B cell (primary cell): ENCODE data around the gene ATXN1. TPM values are rescaled to one million over a fixed set of nuclear protein-coding genes. Genes with fewer than 3 reads are reported as not detected.
A peak's percentile ranks its signal among the peaks of the same experiment; 100 is the strongest.

Source experiments
- ATAC-seq: fragments of 200-7000 bp; cut with Tn5 transposase; one replicate; pipeline ENCODE4 v1.10.0; 2021; ENCODE audit warnings: low read depth, mild to moderate bottlenecking, moderate number of reproducible peaks, moderate library complexity
- CTCF ChIA-PET: fragments of 350-600 bp; sonication (Branson Sonifier 250); formaldehyde crosslinking; loops from one replicate; lab custom pipeline; 2021; ENCODE audit warnings: antibody characterized with exemption, inconsistent platforms; lab: Charles Lee
- POLR2A ChIA-PET: fragments of 350-600 bp; sonication (Branson Sonifier 250); formaldehyde crosslinking; loops from one replicate; lab custom pipeline; 2021; ENCODE audit warnings: antibody characterized with exemption; lab: Charles Lee
- DNase-seq: peaks from one replicate; pipeline ENCODE4 v3.0.0; 2013
- H2AFZ ChIP-seq: 2 replicates; pipeline ENCODE4 v1.6.1; 2012; ENCODE audit warnings: mild to moderate bottlenecking, low read depth, low read length; ENCODE audit not compliant: insufficient read depth, poor library complexity, severe bottlenecking
- H3K27ac ChIP-seq, 2 donors: 1 replicate in 1 of 2; 2 replicates in 1 of 2; pipeline ENCODE4 v1.5.1; 2012 to 2013; ENCODE audit warnings: low read length in 2 of 2, mild to moderate bottlenecking in 2 of 2, moderate library complexity in 1 of 2
- H3K27me3 ChIP-seq, 4 experiments: fragments of 200-600 bp in 1 of 4; sonication (generic) in 1 of 4; replicated peaks in 1 of 4; 1 replicate in 2 of 4; 2 replicates in 2 of 4; pipeline versions ENCODE4 v1.6.1 to v1.7.0; 2013 to 2016; ENCODE audit warnings: low read length in 3 of 4, mild to moderate bottlenecking in 2 of 4, mixed read lengths in 1 of 4, moderate library complexity in 1 of 4; ENCODE audit not compliant: insufficient read depth in 4 of 4, control insufficient read depth in 3 of 4; ENCODE audit errors: control extremely low read depth in 1 of 4
- H3K36me3 ChIP-seq, 2 experiments: replicated peaks in 1 of 2; 1 replicate in 1 of 2; 2 replicates in 1 of 2; pipeline versions ENCODE4 v1.6.1 to v1.7.1; 2013; ENCODE audit warnings: low read length in 1 of 2; ENCODE audit not compliant: insufficient read depth in 2 of 2, control insufficient read depth in 1 of 2; ENCODE audit errors: control extremely low read depth in 1 of 2, extremely low read depth in 1 of 2
- H3K4me1 ChIP-seq, 2 donors: fragments of 200-600 bp in 1 of 2; sonication (generic) in 1 of 2; 1 replicate in 1 of 2; 2 replicates in 1 of 2; pipeline versions ENCODE4 v1.5.1 to v1.6.1; 2013 to 2017; ENCODE audit warnings: low read length in 2 of 2; ENCODE audit not compliant: control insufficient read depth in 2 of 2, insufficient read depth in 2 of 2
- H3K4me2 ChIP-seq: replicated peaks from 2 replicates; pipeline ENCODE3; 2012; ENCODE audit warnings: mild to moderate bottlenecking, low read depth, low read length; ENCODE audit not compliant: poor library complexity, severe bottlenecking
- H3K4me3 ChIP-seq, 5 experiments: fragments of 200-600 bp in 1 of 5; sonication (generic) in 1 of 5; 1 replicate in 3 of 5; 2 replicates in 2 of 5; pipeline versions ENCODE4 v1.5.1 to v1.7.0; 2011 to 2016; ENCODE audit warnings: low read length in 4 of 5, mild to moderate bottlenecking in 4 of 5, low read depth in 2 of 5, control low read depth in 1 of 5, moderate library complexity in 1 of 5; ENCODE audit not compliant: insufficient read depth in 1 of 5; ENCODE audit errors: control extremely low read depth in 1 of 5, extremely low read depth in 1 of 5
- H3K79me2 ChIP-seq: fragments of 200-600 bp; sonication (generic); one replicate; pipeline ENCODE4 v1.6.0; 2016; ENCODE audit warnings: low read length; ENCODE audit not compliant: control insufficient read depth, insufficient read depth
- H3K9ac ChIP-seq: fragments of 200-600 bp; sonication (generic); 2 replicates; pipeline ENCODE4 v1.6.1; 2017; ENCODE audit warnings: mild to moderate bottlenecking, low read length, moderate library complexity
- H3K9me3 ChIP-seq, 3 donors: one replicate each; pipeline versions ENCODE4 v1.6.1 to v1.7.1; 2013; ENCODE audit warnings: low read length in 2 of 3; ENCODE audit not compliant: control insufficient read depth in 2 of 3, insufficient read depth in 1 of 3; ENCODE audit errors: control extremely low read depth in 1 of 3
- H4K20me1 ChIP-seq: 2 replicates; pipeline ENCODE4 v1.6.0; 2012; ENCODE audit warnings: mild to moderate bottlenecking, low read length; ENCODE audit not compliant: insufficient read depth, control insufficient read depth, poor library complexity, severe bottlenecking
- H3K27ac Mint-ChIP-seq: one replicate; pipeline ENCODE4 v1.8.0; 2021; ENCODE audit warnings: mixed read lengths
- H3K27me3 Mint-ChIP-seq: one replicate; pipeline ENCODE4 v1.8.0; 2021; ENCODE audit warnings: mixed read lengths
- H3K4me1 Mint-ChIP-seq: one replicate; pipeline ENCODE4 v1.8.0; 2021; ENCODE audit warnings: mixed read lengths
- H3K4me3 Mint-ChIP-seq: one replicate; pipeline ENCODE4 v1.8.0; 2021; ENCODE audit warnings: mixed read lengths
- H3K9me3 Mint-ChIP-seq: one replicate; pipeline ENCODE4 v1.8.0; 2022; ENCODE audit warnings: mixed read lengths; ENCODE audit not compliant: insufficient read depth
- CTCF ChIP-seq: fragments of 200-600 bp; IDR thresholded peaks from one replicate; pipeline ENCODE4 v1.8.0; 2022; ENCODE audit warnings: antibody characterized with exemption, mild to moderate bottlenecking
- EZH2 ChIP-seq: IDR thresholded peaks from 2 replicates; pipeline ENCODE4 v1.6.1; 2012; ENCODE audit warnings: borderline replicate concordance, low read depth, mild to moderate bottlenecking, moderate library complexity, low read length; ENCODE audit not compliant: insufficient read depth, poor library complexity, severe bottlenecking
- WGBS: methylation state at CpG from one replicate; pipeline ENCODE4 v1.1.5; 2013; ENCODE audit warnings: missing lambda C conversion rate; ENCODE audit not compliant: insufficient coverage; 5-methylcytosine and 5-hydroxymethylcytosine counted together
- intact Hi-C: fragments of 100-400 bp; cut with micrococcal nuclease; formaldehyde crosslinking; loops from one replicate; pipeline ENCODE4 v1.10.0; 2022
- polyA plus RNA-seq: library from polyadenylated mRNA; depleted of rRNA; stranded (reverse); fragments of >200 nt; gene quantifications from 2 replicates; pipeline ENCODE4 v1.2.3, GENCODE V29; 2012
- total RNA-seq, 2 donors: library from RNA; stranded (reverse); fragments of 120-200 nt in 1 of 2; gene quantifications; 1 replicate in 1 of 2; 2 replicates in 1 of 2; pipeline versions ENCODE4 v1.2.3 to v1.2.4, GENCODE V29; 2013 to 2022

The ATXN1 gene
- total and polyA plus RNA-seq, 2 donors (not counting 1 experiment from before 2014, with no cell fraction given), result 5.7 to 63.8 TPM

- CTCF ChIA-PET, result interaction anchor here (0.6 to 9.2 kb wide), 9 partner anchors 10 to 452 kb away, joined by 3 to 87 read pairs (median 4); no protein-coding TSS in a partner anchor
- Histone ChIP-seq H3K79me2 (no peaks in the 10 kb centered on the region), H2AFZ (no peak overlapping the region), H4K20me1 (no peaks in the 10 kb centered on the region), H3K9me3 (no peaks in the 10 kb centered on the region), H3K4me3 (no peak overlapping the region), H3K9ac (no peak overlapping the region), H3K27me3 (no peaks in the 10 kb centered on the region), H3K36me3 (no peaks in the 10 kb centered on the region), H3K4me2 (peak overlapping the region; percentile 58), H3K4me1 (peaks cover 17 to 34% of the 10 kb centered on the region in 2 donors), H3K27ac (peak overlapping the region in 1 of 2 donors; percentile 23)
- DNase-seq, result no peak
- POLR2A ChIA-PET, result interaction anchor here (0.8 kb wide), 1 partner anchor 442 kb away, joined by 3 read pairs; the partner anchor contains the start of gene ATXN1
- peaks cover 44% of the 10 kb centered on the region for H3K4me1 Mint-ChIP-seq
- H3K27me3 Mint-ChIP-seq, result no peaks in the 10 kb centered on the region
- intact Hi-C loops, result no loop called here
- H3K9me3 Mint-ChIP-seq, result no peaks in the 10 kb centered on the region
- TF ChIP-seq CTCF (no peak), EZH2 (no peak)
- ATAC-seq, result no peak
- H3K27ac Mint-ChIP-seq, result peak overlapping the region; percentile 16
- 100% methylated on average over 6 of the region's 8 CpGs for WGBS
- H3K4me3 Mint-ChIP-seq, result peak overlapping the region; percentile 48
Observed at GRCh38 chr6:16318953-16319720, 442.1 kb downstream of the ATXN1 start.

- Histone ChIP-seq H3K9me3 (no peaks in the 10 kb centered on the region), H3K79me2 (no peaks in the 10 kb centered on the region), H3K9ac (no peak overlapping the region), H3K4me1 (peaks cover 17 to 34% of the 10 kb centered on the region in 2 donors), H3K4me3 (no peak overlapping the region), H2AFZ (no peak overlapping the region), H3K27me3 (no peaks in the 10 kb centered on the region), H3K4me2 (no peak overlapping the region), H4K20me1 (no peaks in the 10 kb centered on the region), H3K27ac (no peak overlapping the region), H3K36me3 (no peaks in the 10 kb centered on the region)
- Mint-ChIP-seq H3K4me3 (no peak overlapping the region), H3K4me1 (peaks cover 43% of the 10 kb centered on the region), H3K27me3 (no peaks in the 10 kb centered on the region), H3K27ac (no peak overlapping the region), H3K9me3 (no peaks in the 10 kb centered on the region)
- CTCF ChIA-PET, result interaction anchor here (0.6 to 9.2 kb wide), 9 partner anchors 10 to 453 kb away, joined by 3 to 87 read pairs (median 6); no protein-coding TSS in a partner anchor
- TF ChIP-seq EZH2 (no peak), CTCF (no peak)
- DNase-seq, result no peak
- ATAC-seq, result no peak
- intact Hi-C loops, result no loop called here
- WGBS, result 90% methylated on average over 2 of the region's 6 CpGs
- POLR2A ChIA-PET, result no interaction called here
Observed at GRCh38 chr6:16318538-16318937, 442.7 kb downstream of the ATXN1 start.
